Stimulated activated CD8-positive, alpha-beta memory T cell treated with anti-CD3 and anti-CD28 coated beads, Interleukin-12 subunit alpha, Interleukin-12 subunit beta, amount 100 ng/mL, for 24 hours (primary cell): ENCODE measurements around the gene NOX5.

Source experiments
- DNase-seq: peaks from one replicate; pipeline ENCODE4 v3.0.0-alpha.2; 2020; ENCODE audit errors: extremely low read depth

Gene NOX5

GRCh38 chr15:69099941-69100340 lies 85.4 kb downstream of the NOX5 start:
- no peak for DNase-seq

GRCh38 chr15:69100821-69101220 lies 86.3 kb downstream of the NOX5 start:
- DNase-seq = no peak

- no peak for DNase-seq
Observed at GRCh38 chr15:69104050-69104750, 89.7 kb downstream of the NOX5 start.

DNA sequence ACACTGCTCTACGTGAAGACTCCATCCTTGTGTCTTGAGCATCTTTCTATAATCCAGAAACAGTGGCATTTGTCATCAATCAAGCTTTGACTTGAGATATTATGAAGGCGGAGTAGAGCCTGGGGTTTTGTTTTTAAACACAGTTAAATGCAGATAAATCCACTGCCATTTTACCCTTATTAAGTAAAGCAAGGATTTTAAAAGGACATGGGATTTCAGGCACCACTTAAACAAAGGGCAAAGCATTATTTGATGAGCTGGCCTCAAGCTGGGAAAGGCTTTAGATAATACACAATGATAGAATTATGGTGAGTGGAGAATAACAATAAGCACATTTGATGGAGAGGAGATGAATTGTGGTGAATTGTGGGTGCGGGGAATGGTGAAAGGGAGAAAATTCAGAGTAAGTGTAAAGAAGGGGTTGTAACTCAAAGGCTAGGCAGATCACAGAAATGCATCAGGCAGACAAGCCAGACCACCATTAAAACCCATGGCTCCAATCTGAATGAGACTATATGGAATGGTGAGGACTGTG lies 91.0 kb downstream of the NOX5 start:
- no peak for DNase-seq

DNA sequence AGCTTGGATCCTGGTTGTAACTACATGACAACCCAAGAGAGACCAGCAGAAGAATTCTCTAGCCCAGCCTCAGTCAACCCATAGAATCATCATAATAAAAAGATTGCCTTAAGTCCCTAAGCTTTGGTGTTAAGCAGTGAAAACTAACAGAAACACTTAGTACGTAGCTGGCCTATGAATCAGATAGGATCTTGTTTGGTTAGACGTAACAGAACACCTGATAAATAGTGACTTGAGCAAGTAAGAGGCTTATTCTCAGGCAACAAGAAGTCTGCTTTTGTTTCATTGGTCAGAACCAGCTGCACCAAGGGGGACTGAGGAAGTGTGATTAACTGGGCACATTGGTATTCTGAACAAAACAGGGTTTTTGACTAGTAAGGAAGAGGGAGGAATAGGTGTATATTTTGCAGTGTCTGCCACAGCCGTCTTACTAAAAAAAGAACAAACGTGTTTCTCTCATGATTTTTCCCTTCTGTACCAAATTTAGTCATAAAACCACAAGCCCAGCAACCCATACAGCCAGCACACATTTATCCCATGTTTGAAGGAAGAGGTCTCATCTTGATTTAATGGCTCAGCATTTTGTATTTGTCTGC lies 92.6 kb downstream of the NOX5 start:
- no peak for DNase-seq
